Heart right ventricle (tissue), 16 donors: Measurements from ENCODE around the gene SNCA. TPM values are rescaled to one million over a fixed set of nuclear protein-coding genes. Genes with fewer than 3 reads are reported as not detected.

Source experiments
- ATAC-seq, 8 donors: fragments of 200-7000 bp; cut with Tn5 transposase; one replicate each; pipeline ENCODE4 v1.9.1; 2020; ENCODE audit warnings: mild to moderate bottlenecking in 8 of 8, moderate library complexity in 8 of 8, moderate number of reproducible peaks in 1 of 8
- DNase-seq, 2 donors: peaks; one replicate each; pipeline ENCODE4 v3.0.0-alpha.2; 2020
- H3K27ac ChIP-seq, 10 donors: fragments of 200-600 bp; sonication (generic) in 2 of 10; one replicate each; pipeline versions ENCODE4 v1.5.0 to v1.8.0; 2020 to 2022; ENCODE audit warnings: mild to moderate bottlenecking in 3 of 10
- H3K27me3 ChIP-seq, 7 donors: fragments of 200-600 bp; one replicate each; pipeline ENCODE4 v1.8.0; 2021 to 2022; ENCODE audit warnings: mild to moderate bottlenecking in 2 of 7
- H3K36me3 ChIP-seq, 9 donors: fragments of 200-600 bp; sonication (generic) in 1 of 9; one replicate each; pipeline versions ENCODE4 v1.5.0 to v1.8.0; 2020 to 2022; ENCODE audit warnings: mild to moderate bottlenecking in 2 of 9
- H3K4me1 ChIP-seq, 9 donors: fragments of 200-600 bp; sonication (generic) in 1 of 9; one replicate each; pipeline versions ENCODE4 v1.5.0 to v1.8.0; 2020 to 2022; ENCODE audit warnings: mild to moderate bottlenecking in 4 of 9
- H3K4me3 ChIP-seq, 10 donors: fragments of 200-600 bp; sonication (generic) in 2 of 10; one replicate each; pipeline versions ENCODE4 v1.5.0 to v1.8.0; 2020 to 2022; ENCODE audit warnings: mild to moderate bottlenecking in 7 of 10, moderate library complexity in 2 of 10
- H3K9me3 ChIP-seq, 11 donors: fragments of 200-600 bp in 10 of 11; sonication (generic) in 2 of 11; one replicate each; pipeline versions ENCODE4 v1.5.0 to v1.8.0; 2013 to 2022; ENCODE audit warnings: mild to moderate bottlenecking in 2 of 11, control low read depth in 1 of 11, moderate library complexity in 1 of 11
- WGBS, 2 donors: extraction: QIAGEN DNeasy Blood & Tissue Kit; methylation state at CpG; one replicate each; pipeline ENCODE4 v1.1.7; 2013; ENCODE audit warnings: inconsistent platforms in 1 of 2; 5-methylcytosine and 5-hydroxymethylcytosine counted together
- intact Hi-C, 10 donors: fragments of 100-400 bp; cut with DNase I; formaldehyde crosslinking; loops; one replicate each; pipeline versions ENCODE4 v1.11.1 to v1.14.2; 2022
- polyA plus RNA-seq, 2 donors: library from polyadenylated mRNA; stranded (reverse); fragments of 200-250 nt; gene quantifications; one replicate each; pipeline ENCODE4 v1.2.3, GENCODE V29; 2013
- total RNA-seq, 10 donors: library from RNA; stranded (reverse); fragmentation: NEBNext Ultra II Directional in 3 of 10; extraction: Animal tissue kit (Norgen Biotek cat#: 25700) in 3 of 10; gene quantifications; one replicate each; pipeline versions ENCODE4 v1.2.1 to v1.2.4, GENCODE V29; 2021 to 2023
- TF ChIP-seq, protein P1 (sequence below), 9 donors: fragments of 200-600 bp; sonication (generic) in 2 of 9; IDR thresholded peaks; one replicate each; pipeline versions ENCODE4 v1.5.0 to v1.8.0; 2021 to 2022; ENCODE audit warnings: antibody characterized with exemption in 9 of 9, mild to moderate bottlenecking in 5 of 9, moderate library complexity in 1 of 9
- donor health status: Arrhythmogenic right ventricular cardiomyopathy.
- donor health status: ischemic (EF 13 %, LVEDD 7.1; RV severe dilation, severe dysfunction).
- donor health status: healthy with polysubstance abuse.
- donor health status: DM: no; HTN: yes; CAD: no.
- donor health status: DM: no; HTN: no; CAD: no.
- donor health status: ischemic (EF 25% LVEDD 6.9; RV normal size, moderate dysfunction).
- donor health status: ischemic (EF 25% LVEDD 5.7; RV mildly dilated, moderate dysfunction).
- donor health status: healthy.
- donor health status: DM: yes; HTN: yes; CAD: no.
- donor health status: Ischemic cardiomyopathy.
- donor health status: ischemic (EF 35%, LVEDD 5.7; RV mildly dilated, moderate dysfunction).
- donor health status: nonischemic (EF 11% LVEDD 7.7; RV severe dilation, severe dysfunction).
- donor health status: DM: yes; HTN: yes; CAD: no.
- donor health status: PGD.
- donor health status: ischemic (EF 29% LVEDD 5.4; RV normal size, mild dysfunction).
- donor health status: nonischemic (EF 23%, LVEDD 6.1; RV moderate dilation, normal function).

SNCA gene
- total and polyA plus RNA-seq, 12 donors: 1.8 to 29.8 (median 3.2) TPM

DNA sequence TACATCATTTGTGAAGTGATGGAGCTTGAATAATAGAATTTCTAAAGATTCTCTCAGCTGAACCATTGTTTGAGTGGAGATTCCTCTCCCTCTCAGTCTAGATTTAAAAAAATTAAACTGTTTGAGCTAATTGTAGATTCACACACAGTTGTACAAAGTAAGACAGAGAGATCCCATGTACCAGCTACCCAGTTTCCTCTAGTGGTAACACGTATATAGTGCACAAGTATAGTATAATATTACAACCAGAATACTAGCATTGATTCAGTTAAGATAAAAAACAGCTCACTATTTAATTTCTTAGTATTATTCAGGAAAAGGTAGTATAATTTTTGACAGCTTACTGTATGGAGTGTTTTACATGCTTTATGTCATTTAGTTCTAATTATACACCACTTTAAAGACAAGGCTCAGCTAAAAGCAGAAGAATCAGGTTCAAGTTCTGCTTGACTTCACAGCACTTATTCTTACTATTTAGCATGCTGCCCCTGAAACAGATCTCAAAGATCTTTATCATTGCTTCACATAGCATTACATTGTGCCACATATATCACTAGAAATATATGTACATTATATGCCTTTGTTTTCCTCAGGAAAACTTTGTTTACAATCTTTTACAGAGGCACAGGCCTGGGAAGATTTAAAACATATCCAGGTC lies 136.1 kb downstream of the SNCA start:
- no peaks in the 10 kb centered on the region for H3K27me3 ChIP-seq
- ATAC-seq: no peak
- H3K36me3 ChIP-seq: no peaks in the 10 kb centered on the region
- 74 to 85% methylated on average over 1 of the region's 1 CpG for WGBS, 2 donors
- intact Hi-C loops: no loop called here
- TF ChIP-seq, protein P1, sequence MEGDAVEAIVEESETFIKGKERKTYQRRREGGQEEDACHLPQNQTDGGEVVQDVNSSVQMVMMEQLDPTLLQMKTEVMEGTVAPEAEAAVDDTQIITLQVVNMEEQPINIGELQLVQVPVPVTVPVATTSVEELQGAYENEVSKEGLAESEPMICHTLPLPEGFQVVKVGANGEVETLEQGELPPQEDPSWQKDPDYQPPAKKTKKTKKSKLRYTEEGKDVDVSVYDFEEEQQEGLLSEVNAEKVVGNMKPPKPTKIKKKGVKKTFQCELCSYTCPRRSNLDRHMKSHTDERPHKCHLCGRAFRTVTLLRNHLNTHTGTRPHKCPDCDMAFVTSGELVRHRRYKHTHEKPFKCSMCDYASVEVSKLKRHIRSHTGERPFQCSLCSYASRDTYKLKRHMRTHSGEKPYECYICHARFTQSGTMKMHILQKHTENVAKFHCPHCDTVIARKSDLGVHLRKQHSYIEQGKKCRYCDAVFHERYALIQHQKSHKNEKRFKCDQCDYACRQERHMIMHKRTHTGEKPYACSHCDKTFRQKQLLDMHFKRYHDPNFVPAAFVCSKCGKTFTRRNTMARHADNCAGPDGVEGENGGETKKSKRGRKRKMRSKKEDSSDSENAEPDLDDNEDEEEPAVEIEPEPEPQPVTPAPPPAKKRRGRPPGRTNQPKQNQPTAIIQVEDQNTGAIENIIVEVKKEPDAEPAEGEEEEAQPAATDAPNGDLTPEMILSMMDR (IDR thresholded peaks at IDR 0.05): no peak
- H3K9me3 ChIP-seq: no peaks in the 10 kb centered on the region
- no peak overlapping the region for H3K4me3 ChIP-seq
- no peak for DNase-seq
- H3K27ac ChIP-seq: no peak overlapping the region
- H3K4me1 ChIP-seq: no peaks in the 10 kb centered on the region

DNA sequence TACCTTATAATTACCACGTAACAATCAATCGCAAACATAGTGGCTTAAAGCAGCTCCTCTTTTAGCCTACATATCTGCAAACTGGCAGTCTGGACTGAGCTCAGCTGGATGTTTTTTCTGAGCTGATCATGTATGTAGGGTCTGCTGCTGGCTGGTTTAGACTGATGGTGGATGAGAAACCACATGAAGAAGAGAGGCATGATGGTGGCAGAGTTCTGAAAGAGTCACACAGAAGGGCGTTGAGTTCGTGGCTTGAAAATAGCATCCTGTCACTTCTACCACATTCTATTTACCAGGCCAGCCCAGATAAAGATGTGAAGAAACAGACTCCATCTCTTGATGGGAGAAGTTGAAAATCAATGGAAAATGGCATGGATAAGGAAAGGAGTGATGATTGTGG lies 151.3 kb downstream of the SNCA start:
- intact Hi-C loops: no loop called here
- Histone ChIP-seq H3K36me3 (no peaks in the 10 kb centered on the region), H3K4me3 (no peak overlapping the region), H3K4me1 (no peaks in the 10 kb centered on the region), H3K9me3 (no peaks in the 10 kb centered on the region), H3K27ac (no peak overlapping the region), H3K27me3 (no peaks in the 10 kb centered on the region)
- no peak for ATAC-seq
- DNase-seq: no peak
- 75 to 76% methylated on average over 4 of the region's 4 CpGs for WGBS, 2 donors
- TF ChIP-seq, protein P1 (IDR thresholded peaks at IDR 0.05): no peak

DNA sequence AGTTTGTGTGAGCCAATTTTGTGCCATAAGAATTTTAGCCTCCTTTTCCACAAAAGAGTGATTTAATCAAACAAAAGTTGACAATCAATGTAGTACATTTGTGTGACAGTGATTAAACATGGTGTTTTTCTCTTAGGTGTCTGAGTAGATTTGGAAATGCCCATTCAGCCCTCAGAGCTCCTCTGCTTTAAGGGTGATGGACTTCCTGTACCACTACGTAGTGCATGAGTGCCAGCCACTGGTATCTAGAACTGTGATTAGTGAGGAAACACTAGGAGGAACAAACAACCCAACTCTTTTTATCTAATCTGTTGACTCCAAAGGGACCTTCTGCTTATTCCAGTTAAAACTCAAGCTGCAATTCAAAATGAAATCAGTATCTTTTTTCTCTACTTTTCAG lies 151.7 kb downstream of the SNCA start:
- Histone ChIP-seq H3K27ac (no peak overlapping the region), H3K9me3 (no peaks in the 10 kb centered on the region), H3K27me3 (no peaks in the 10 kb centered on the region), H3K4me1 (no peaks in the 10 kb centered on the region), H3K4me3 (no peak overlapping the region), H3K36me3 (no peaks in the 10 kb centered on the region)
- ATAC-seq: no peak
- WGBS, 2 donors: 51 to 54% methylated on average over 1 of the region's 1 CpG
- intact Hi-C loops: no loop called here
- TF ChIP-seq, protein P1 (IDR thresholded peaks at IDR 0.05): no peak
- DNase-seq: no peak

DNA sequence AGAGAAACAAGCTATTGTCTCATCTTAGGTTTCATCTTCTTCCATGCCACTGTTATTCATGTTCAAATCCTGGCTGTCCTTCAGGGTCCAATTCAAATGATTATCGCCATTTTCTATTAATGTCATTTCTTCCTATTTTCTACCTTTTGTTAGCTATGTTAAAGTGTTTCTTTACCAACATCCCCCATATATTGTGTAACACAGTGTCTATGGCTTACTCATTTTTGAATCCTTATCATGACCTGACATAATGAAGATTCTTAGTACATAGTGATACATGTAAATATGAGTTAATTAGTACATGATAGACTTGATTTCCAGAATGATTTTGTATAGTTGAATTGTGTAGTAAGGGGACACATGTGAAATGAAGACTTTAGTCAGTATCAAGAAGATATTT lies 152.4 kb downstream of the SNCA start:
- 95% methylated on average over 1 of the region's 1 CpG for WGBS, 2 donors
- ATAC-seq (no peak), DNase-seq (no peak)
- no peaks in the 10 kb centered on the region for H3K4me1 ChIP-seq
- intact Hi-C loops: no loop called here
- H3K4me3 ChIP-seq: no peak overlapping the region
- TF ChIP-seq, protein P1 (IDR thresholded peaks at IDR 0.05): no peak
- H3K9me3 ChIP-seq: no peaks in the 10 kb centered on the region
- no peaks in the 10 kb centered on the region for H3K36me3 ChIP-seq
- H3K27me3 ChIP-seq: no peaks in the 10 kb centered on the region
- no peak overlapping the region for H3K27ac ChIP-seq
